ENCODE results near the gene LAGE3. TPM values are rescaled to one million over a fixed set of nuclear protein-coding genes. Genes with fewer than 3 reads are reported as not detected.
"Not testable (repeated sequence)": the region's sequence is repeated elsewhere in the genome, so short reads cannot be mapped to it uniquely, and the experiment has no call there.

The LAGE3 gene
- total RNA-seq, 2 donors from 2014 or later = 20.1 to 32.9 TPM

- H3K36me3 ChIP-seq = peaks cover 30% of the 10 kb centered on the region
- no peaks in the 10 kb centered on the region for H3K27me3 ChIP-seq
- H3K27ac ChIP-seq = no peak overlapping the region
- TF ChIP-seq, protein P1, sequence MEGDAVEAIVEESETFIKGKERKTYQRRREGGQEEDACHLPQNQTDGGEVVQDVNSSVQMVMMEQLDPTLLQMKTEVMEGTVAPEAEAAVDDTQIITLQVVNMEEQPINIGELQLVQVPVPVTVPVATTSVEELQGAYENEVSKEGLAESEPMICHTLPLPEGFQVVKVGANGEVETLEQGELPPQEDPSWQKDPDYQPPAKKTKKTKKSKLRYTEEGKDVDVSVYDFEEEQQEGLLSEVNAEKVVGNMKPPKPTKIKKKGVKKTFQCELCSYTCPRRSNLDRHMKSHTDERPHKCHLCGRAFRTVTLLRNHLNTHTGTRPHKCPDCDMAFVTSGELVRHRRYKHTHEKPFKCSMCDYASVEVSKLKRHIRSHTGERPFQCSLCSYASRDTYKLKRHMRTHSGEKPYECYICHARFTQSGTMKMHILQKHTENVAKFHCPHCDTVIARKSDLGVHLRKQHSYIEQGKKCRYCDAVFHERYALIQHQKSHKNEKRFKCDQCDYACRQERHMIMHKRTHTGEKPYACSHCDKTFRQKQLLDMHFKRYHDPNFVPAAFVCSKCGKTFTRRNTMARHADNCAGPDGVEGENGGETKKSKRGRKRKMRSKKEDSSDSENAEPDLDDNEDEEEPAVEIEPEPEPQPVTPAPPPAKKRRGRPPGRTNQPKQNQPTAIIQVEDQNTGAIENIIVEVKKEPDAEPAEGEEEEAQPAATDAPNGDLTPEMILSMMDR (IDR thresholded peaks at IDR 0.05) = no peak
- no peak for DNase-seq (ENCODE audit: low spot score)
- no peak overlapping the region for H3K4me3 ChIP-seq
- H3K4me1 ChIP-seq = no peaks in the 10 kb centered on the region
- H3K9me3 ChIP-seq = no peaks in the 10 kb centered on the region
Measured at GRCh38 chrX:154506483-154507332, 27.6 kb upstream of the LAGE3 start.

DNA sequence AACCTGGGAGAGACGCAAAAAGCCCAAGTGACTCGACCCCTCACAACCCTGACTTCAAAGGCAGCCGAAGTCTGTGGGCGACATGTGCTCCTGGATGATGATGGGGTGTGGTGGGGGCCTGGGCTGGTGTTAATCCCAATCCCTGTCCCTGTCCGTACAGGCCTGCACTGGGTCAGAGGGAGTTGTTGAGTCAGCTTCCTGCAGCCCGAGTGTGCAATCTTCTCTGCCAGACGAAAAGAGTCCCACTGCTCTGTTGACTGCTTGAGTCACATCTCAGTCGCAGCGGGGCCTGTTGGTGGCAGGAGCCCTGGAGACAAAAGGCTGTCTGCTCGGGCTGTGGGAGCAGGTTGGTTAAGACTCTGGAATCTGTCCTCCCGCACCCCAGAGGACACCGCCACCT, 26.7 kb upstream of the LAGE3 start:
- H3K4me1 ChIP-seq = no peaks in the 10 kb centered on the region
- no peak overlapping the region for H3K27ac ChIP-seq
- no peak for DNase-seq (ENCODE audit: low spot score)
- no peaks in the 10 kb centered on the region for H3K27me3 ChIP-seq
- TF ChIP-seq, protein P1 (IDR thresholded peaks at IDR 0.05) = no peak
- H3K36me3 ChIP-seq = peaks cover 30% of the 10 kb centered on the region
- H3K9me3 ChIP-seq = no peaks in the 10 kb centered on the region
- no peak overlapping the region for H3K4me3 ChIP-seq

GRCh38 chrX:154502989-154503388, 23.9 kb upstream of the LAGE3 start:
- TF ChIP-seq, protein P1 (IDR thresholded peaks at IDR 0.05) = no peak
- Histone ChIP-seq H3K4me1 (no peaks in the 10 kb centered on the region), H3K9me3 (no peaks in the 10 kb centered on the region), H3K27ac (no peak overlapping the region), H3K36me3 (peaks cover 14% of the 10 kb centered on the region), H3K27me3 (no peaks in the 10 kb centered on the region), H3K4me3 (no peak overlapping the region)
- DNase-seq (ENCODE audit: low spot score) = no peak

DNA sequence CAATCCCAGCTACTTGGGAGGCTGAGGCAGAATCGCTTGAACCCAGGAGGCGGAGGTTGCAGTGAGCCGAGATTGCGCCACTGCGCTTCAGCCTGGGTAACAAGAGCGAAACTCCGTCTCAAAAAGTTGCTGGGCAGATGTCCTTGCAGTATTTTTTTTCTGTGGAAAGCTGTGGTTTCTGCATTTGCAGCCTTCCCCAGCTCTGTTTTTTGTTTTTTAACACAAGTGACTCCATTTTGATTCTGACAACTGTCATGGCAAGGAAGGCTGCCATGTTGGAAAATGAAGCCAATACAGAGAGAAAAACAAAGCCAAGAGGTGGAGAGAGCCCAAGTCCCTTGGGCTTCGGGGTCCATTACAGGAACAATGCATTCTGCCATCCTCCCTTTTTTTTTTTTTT, 23.0 kb upstream of the LAGE3 start:
- TF ChIP-seq, protein P1 (IDR thresholded peaks at IDR 0.05) = no peak
- Histone ChIP-seq H3K27me3 (no peaks in the 10 kb centered on the region), H3K9me3 (no peaks in the 10 kb centered on the region), H3K4me1 (no peaks in the 10 kb centered on the region), H3K4me3 (no peak overlapping the region), H3K27ac (no peak overlapping the region), H3K36me3 (peaks cover 6% of the 10 kb centered on the region)
- DNase-seq (ENCODE audit: low spot score) = no peak

GRCh38 chrX:154501423-154501822, 22.3 kb upstream of the LAGE3 start:
- not testable (repeated sequence) for H3K4me3 ChIP-seq; H3K9me3 ChIP-seq; DNase-seq (ENCODE audit: low spot score); H3K27me3 ChIP-seq; H3K36me3 ChIP-seq; H3K4me1 ChIP-seq; H3K27ac ChIP-seq

DNA sequence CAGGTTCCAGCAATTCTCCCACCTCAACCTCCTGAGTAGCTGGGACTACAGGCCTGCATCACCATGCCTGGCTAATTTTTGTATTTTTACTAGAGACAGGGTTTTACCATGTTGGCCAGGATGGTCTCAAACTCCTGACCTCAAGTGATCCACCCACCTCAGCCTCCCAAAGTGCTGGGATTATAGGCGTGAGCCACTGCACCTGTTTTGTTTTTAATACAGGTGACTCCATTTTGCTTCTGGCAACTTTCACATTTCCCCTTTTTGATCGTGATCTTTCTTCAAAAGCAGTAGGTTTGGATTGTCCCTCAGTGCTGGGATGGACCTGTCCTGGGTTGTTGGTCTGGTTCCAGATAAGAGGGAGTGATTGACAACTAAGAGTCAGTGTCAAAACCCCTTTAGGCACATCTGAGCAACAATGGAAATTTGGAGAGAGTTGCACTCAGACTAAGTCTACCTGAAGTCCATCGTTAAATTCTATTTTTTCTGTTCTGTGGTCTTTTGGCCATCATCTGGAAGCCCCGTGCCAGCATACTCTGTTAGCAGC, 17.6 kb upstream of the LAGE3 start:
- H3K36me3 ChIP-seq; DNase-seq (ENCODE audit: low spot score); H3K4me1 ChIP-seq; H3K9me3 ChIP-seq; H3K27me3 ChIP-seq; H3K27ac ChIP-seq; H3K4me3 ChIP-seq: not testable (repeated sequence)
